SKM-1 (cell line): ENCODE measurements around the gene TNFRSF25.

Source experiments
- DNase-seq: peaks from one replicate; lab custom pipeline; 2025; ENCODE audit not compliant: unreplicated experiment; lab: John Stamatoyannopoulos, UW

TNFRSF25 gene

GRCh38 chr1:6419804-6420453, 46.0 kb downstream of the TNFRSF25 start, which contains the start of gene HES2:
TSS of gene HES2 (minus strand) at chr1:6419919. CDS start at chr1:6419820, 99 bp downstream.
- DNase-seq: no peak

DNA sequence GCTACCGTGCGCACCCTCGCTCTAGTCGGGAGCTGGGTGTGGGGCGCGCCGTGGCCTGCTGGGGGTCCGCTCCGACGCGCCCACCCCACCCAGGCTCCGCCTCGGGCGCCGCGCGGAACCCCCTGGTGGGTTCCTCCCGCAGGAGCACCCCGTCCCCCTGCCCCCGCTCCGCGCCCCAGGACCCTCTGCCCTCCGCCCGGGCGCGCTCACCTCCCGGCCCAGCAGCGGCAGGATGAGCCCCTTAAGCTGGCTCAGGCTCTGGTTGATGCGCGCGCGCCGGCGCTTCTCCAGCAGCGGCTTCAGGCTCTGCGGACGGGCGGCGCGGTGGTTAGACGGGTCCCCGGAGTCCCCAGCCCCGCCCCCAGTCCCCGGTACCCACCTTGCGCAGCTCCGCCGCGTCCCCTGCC, 46.6 kb downstream of the TNFRSF25 start:
- DNase-seq: no peak

DNA sequence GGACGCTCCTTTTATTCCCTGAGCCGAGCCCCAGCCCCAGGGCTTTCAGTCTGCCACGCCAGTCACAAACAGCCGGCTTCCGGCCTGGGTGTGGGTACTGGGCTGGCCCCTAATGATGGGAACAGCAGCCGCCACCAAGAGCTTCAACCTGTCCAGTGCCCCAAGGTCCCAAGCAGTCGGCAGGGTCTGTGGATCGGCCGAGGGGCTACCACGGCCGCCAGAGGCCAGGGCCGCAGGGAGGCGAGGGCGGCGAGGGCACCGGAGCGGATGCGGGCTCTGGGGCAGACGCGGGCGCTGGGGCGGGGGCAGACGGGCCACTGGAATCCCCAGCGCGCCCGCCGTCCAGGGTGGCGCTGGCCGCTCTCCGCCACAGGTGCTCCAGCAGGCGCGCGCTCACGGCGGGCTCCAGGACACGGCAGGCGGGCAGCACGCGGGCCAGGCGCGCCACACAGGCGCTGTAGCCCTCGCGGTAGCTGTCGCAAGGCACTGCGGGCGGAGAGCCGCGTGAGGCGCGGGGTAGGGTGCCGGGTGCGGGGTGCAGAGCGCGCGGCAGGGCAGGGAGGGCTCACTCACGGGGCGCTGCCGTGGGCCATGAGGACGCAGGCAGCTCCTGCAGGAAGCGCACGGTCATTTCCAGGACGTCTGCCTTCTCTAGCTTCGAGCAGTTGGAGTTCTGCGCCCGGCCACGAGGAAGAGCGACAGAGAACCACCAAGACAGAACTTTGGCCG, 47.1 kb downstream of the TNFRSF25 start:
- DNase-seq: no peak

DNA sequence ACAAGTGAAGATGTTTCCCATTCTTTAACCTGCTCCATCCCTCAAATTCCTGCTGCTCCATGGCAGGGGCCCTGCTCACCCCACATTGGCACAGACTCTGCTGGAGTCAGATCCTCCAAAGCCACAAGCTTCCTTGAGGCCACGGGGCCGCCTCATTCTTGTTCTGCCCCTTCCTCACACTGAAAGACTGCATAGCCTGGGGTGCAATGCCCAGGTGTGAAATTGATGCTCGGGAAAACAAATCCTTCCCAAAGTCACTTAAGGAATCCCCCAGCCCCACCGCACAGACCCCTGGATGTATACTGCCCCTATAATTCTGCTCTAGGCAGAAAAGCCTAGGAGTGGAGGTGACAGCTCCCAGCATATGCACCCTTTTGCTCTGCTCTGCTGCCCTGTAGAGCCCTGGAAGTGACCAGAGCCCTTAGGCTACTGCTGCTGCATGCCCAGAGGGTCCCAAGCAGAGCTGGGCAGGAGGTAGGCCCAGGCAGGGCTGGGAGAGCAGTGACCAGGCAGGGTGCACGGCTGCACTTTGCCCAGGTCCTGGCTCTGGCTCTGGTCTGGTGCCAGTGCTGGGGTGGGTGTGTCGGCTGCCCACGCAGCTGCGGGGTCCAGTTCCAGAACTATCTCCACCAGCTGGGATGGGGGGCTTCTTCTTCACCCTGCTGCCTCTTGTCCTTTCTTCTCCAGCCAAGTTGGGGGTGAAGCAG, 47.9 kb downstream of the TNFRSF25 start:
- no peak for DNase-seq

DNA sequence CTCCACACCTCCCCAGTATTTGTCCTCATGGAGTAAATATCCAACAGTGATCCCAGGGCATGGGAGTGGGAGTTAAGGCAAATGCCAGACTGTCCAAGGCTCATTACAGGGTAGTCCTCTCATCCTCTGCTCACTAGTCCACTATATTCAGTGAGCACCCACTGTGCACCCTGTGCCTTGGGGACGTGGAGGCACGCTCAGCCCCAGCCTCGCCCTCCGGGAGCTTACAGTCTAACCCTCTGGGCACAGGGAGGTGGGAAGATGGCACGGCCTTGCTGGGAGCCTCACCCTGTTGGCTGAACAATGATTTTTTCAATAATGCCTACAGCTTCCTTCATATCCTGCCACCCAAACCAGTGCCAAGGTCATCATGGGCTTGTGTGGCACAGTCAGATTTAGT, 49.1 kb downstream of the TNFRSF25 start:
- no peak for DNase-seq

DNA sequence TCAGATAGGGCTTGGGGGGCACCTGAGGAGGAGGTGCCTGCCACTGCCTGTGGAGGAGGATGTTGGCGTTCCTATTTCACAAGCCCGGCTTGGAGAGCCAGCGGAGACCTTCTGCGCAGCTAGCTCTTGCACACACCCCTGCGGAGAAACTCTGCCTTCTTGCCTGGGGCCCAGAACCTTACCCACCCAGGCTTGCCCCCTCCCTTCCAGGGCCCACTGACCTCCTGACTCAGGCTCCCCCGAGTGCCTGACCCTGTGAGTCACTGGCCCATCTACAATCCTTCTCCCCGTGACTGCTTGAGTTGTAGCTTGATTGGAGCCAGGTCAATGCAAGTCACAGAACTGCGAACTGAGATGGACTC, 49.7 kb downstream of the TNFRSF25 start:
- no peak for DNase-seq

DNA sequence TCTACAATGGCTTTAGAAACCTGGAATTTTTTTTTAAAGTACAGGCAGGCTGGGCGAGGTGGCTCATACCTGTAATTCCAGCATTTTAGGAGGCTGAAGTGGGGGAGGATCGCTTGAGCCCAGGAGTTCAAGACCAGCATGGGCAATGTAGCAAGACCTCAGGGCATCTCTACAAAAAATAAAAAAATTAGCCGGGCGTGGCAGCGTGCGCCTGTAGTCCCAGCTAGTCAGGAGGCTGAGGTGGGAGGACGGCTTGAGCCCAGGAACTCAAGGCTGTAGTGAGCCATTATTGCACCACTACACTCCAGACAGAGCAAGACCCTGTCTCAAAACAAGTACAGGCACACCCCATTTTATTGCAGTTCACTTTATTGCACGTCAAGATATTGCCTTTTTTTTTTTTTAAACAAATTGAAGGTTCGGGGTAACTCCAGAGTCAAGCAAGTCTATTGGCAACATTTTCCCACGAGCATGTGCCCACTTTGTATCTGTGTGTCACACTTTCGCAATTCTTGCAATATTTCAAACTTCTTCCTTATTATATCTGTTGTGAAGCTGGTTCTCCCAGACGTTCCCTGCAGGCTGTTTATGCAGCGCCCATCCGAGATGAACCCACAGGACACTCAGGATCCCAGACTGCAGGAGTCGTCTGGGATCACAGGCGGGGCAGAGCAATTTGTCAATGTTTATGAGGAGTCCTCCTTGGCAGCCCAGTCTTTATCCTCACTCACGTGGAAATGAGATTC, 50.9 kb downstream of the TNFRSF25 start:
- DNase-seq: no peak

- DNase-seq: no peak
Measured at GRCh38 chr1:6414443-6414844, 51.5 kb downstream of the TNFRSF25 start.

DNA sequence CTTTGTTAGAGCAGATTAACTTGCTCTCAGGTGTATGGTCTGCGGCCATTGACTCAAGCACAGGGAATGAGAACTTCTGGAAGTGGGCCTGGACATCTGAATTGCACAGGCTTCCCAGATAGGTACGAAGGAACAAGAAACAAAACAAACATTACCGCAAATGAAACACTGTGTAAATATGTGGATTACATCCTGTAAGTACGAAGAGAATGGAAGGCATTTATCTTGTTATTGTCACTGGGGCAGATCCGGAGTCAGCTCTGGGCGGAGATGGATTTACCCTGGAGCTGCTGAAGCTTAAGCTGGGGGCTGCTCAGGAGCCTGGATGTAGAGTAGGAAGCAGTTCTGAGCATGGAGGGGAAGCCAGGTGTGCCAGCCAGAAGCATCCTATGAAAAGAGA, 53.1 kb downstream of the TNFRSF25 start:
- DNase-seq: no peak
